SK-N-MC (cell line): ENCODE measurements around the gene MEMO1.

Experiments
- EZH2 ChIP-seq: fragments of 200-600 bp; sonication (generic); IDR thresholded peaks from one replicate; pipeline ENCODE4 v1.6.1; 2017; ENCODE audit warnings: antibody characterized with exemption
- FOXP2 ChIP-seq: optimal IDR thresholded peaks from 2 replicates; pipeline ENCODE3; 2011; ENCODE audit warnings: mild to moderate bottlenecking, moderate library complexity; ENCODE audit not compliant: insufficient read depth; ENCODE audit errors: extremely low read length, control extremely low read depth
- POLR2AphosphoS5 ChIP-seq: IDR thresholded peaks from 2 replicates; pipeline ENCODE4 v1.6.1; 2012; ENCODE audit warnings: mild to moderate bottlenecking, low read depth, low read length, borderline replicate concordance

DNA sequence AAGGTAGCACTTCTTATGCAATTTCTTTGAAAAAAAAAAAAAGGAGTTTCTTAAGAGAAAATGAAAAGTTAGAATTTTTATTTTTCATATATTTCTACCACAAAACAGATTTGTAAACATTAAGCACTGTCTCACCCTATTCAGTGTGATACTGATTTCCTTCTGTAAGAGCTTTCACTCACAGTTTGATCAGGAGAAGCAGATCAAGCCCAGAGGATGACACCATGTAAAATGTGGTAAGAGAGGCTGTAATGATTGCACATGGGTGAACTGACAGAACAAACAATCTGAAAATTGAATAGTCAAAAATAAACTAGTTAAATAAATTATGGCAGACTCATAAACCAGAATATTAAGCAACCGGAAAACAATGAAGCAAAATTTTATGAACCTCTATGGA is 54.5 kb downstream of the MEMO1 start:
- TF ChIP-seq EZH2, result no peak
- no peak for TF ChIP-seq POLR2AphosphoS5
- TF ChIP-seq FOXP2, result no peak
